NCI-H146 treated with DMSO at 0.1 percent for 48 hours (cell line): ENCODE measurements around the gene PHACTR2.
"Not testable (repeated sequence)": the region's sequence is repeated elsewhere in the genome, so short reads cannot be mapped to it uniquely, and the experiment has no call there.

Experiments used
- DNase-seq: peaks from one replicate; lab custom pipeline; 2025; ENCODE audit not compliant: unreplicated experiment; lab: John Stamatoyannopoulos, UW

Gene PHACTR2

GRCh38 chr6:143851706-143852105, 173.9 kb downstream of the PHACTR2 start:
- DNase-seq, result not testable (repeated sequence)

GRCh38 chr6:143855057-143855456, 177.3 kb downstream of the PHACTR2 start:
- not testable (repeated sequence) for DNase-seq

- DNase-seq, result not testable (repeated sequence)
Observed at GRCh38 chr6:143856762-143857161, 179.0 kb downstream of the PHACTR2 start.

GRCh38 chr6:143857651-143858050, 179.9 kb downstream of the PHACTR2 start:
- no peak for DNase-seq

GRCh38 chr6:143859891-143860660, 182.3 kb downstream of the PHACTR2 start:
- no peak for DNase-seq

GRCh38 chr6:143863771-143864170, 186.0 kb downstream of the PHACTR2 start:
- DNase-seq, result no peak

- no peak for DNase-seq
Observed at GRCh38 chr6:143864234-143864633, 186.5 kb downstream of the PHACTR2 start, which contains the start of gene ZC2HC1B. Gene ZC2HC1B, plus strand, starts transcription at chr6:143864474. Its CDS starts 66 bp downstream, at chr6:143864540.

GRCh38 chr6:143867236-143867635, 189.5 kb downstream of the PHACTR2 start:
- DNase-seq, result no peak

- not testable (repeated sequence) for DNase-seq
Observed at GRCh38 chr6:143868808-143869207, 191.0 kb downstream of the PHACTR2 start.

- not testable (repeated sequence) for DNase-seq
Observed at GRCh38 chr6:143871202-143871730, 193.5 kb downstream of the PHACTR2 start.

- no peak for DNase-seq
Observed at GRCh38 chr6:143872201-143872600, 194.4 kb downstream of the PHACTR2 start.

GRCh38 chr6:143873600-143873999, 195.8 kb downstream of the PHACTR2 start:
- DNase-seq, result not testable (repeated sequence)

- not testable (repeated sequence) for DNase-seq
Observed at GRCh38 chr6:143874503-143874902, 196.7 kb downstream of the PHACTR2 start.

- DNase-seq, result no peak
Observed at GRCh38 chr6:143877584-143878271, 200.0 kb downstream of the PHACTR2 start.

GRCh38 chr6:143878272-143878760, 200.6 kb downstream of the PHACTR2 start:
- no peak for DNase-seq

- no peak for DNase-seq
Observed at GRCh38 chr6:143880412-143880811, 202.6 kb downstream of the PHACTR2 start.
